Sigmoid colon (tissue), 7 donors: Measurements from ENCODE around the gene ZFAND3. TPM values are rescaled to one million over a fixed set of nuclear protein-coding genes. Genes with fewer than 3 reads are reported as not detected.

Experiments
- DNase-seq: peaks from one replicate; pipeline ENCODE4 v3.0.0-alpha.2; 2019
- H3K27ac ChIP-seq, 4 donors: fragments of 200-600 bp; sonication (generic); one replicate each; pipeline ENCODE4 v1.5.1; 2016 to 2019; ENCODE audit warnings: mild to moderate bottlenecking in 1 of 4
- H3K27me3 ChIP-seq, 3 donors: fragments of 200-600 bp; sonication (generic); one replicate each; pipeline ENCODE4 v1.5.1; 2019; ENCODE audit warnings: mild to moderate bottlenecking in 1 of 3
- H3K36me3 ChIP-seq, 4 donors: fragments of 200-600 bp; sonication (generic); one replicate each; pipeline ENCODE4 v1.5.1; 2016 to 2019
- H3K4me1 ChIP-seq, 4 donors: fragments of 200-600 bp; sonication (generic); one replicate each; pipeline ENCODE4 v1.5.1; 2017 to 2019
- H3K4me3 ChIP-seq, 4 donors: fragments of 200-600 bp; sonication (generic); one replicate each; pipeline ENCODE4 v1.5.1; 2017 to 2019; ENCODE audit warnings: mild to moderate bottlenecking in 2 of 4, moderate library complexity in 1 of 4
- H3K9me3 ChIP-seq, 4 donors: fragments of 200-600 bp in 3 of 4; sonication (generic) in 3 of 4; one replicate each; pipeline versions ENCODE4 v1.5.1 to v1.6.1; 2013 to 2019
- CTCF ChIP-seq, 4 experiments: fragments of 450-650 bp in 3 of 4; fragments of 200-600 bp in 1 of 4; IDR thresholded peaks; one replicate each; pipeline ENCODE4 v1.5.1; 2016 to 2019; ENCODE audit warnings: antibody characterized with exemption in 4 of 4, mild to moderate bottlenecking in 3 of 4, moderate library complexity in 2 of 4
- EP300 ChIP-seq, 4 donors: sonication (generic); formaldehyde crosslinking; IDR thresholded peaks; one replicate each; pipeline ENCODE4 v1.6.1; 2017; ENCODE audit warnings: antibody characterized with exemption in 4 of 4
- POLR2A ChIP-seq, 2 donors: fragments of 450-650 bp; IDR thresholded peaks; one replicate each; pipeline ENCODE4 v1.6.1; 2016; ENCODE audit warnings: antibody characterized with exemption in 2 of 2, mild to moderate bottlenecking in 2 of 2, moderate library complexity in 2 of 2
- POLR2AphosphoS5 ChIP-seq, 4 donors: sonication (generic); formaldehyde crosslinking; IDR thresholded peaks; one replicate each; pipeline ENCODE4 v1.6.1; 2017; ENCODE audit warnings: antibody characterized with exemption in 4 of 4
- WGBS, 2 donors: extraction: QIAGEN DNeasy Blood & Tissue Kit; methylation state at CpG; one replicate each; pipeline ENCODE4 v1.1.7; 2013; 5-methylcytosine and 5-hydroxymethylcytosine counted together
- intact Hi-C: fragments of 100-400 bp; cut with DNase I; formaldehyde crosslinking; loops from one replicate; pipeline ENCODE4 v1.15.1; 2023
- polyA plus RNA-seq, 3 donors: library from polyadenylated mRNA; stranded (reverse); fragments of 200-250 nt; gene quantifications; one replicate each; pipeline ENCODE4 v1.2.3, GENCODE V29; 2013
- total RNA-seq, 4 donors: library from RNA; depleted of rRNA; stranded (reverse); fragments of >200 nt; gene quantifications; one replicate each; pipeline ENCODE4 v1.1.0, GENCODE V29; 2016
- donor health status: healthy with polysubstance abuse.
- donor health status: Bipolar disorder and iron deficiency.
- donor health status: healthy.

ZFAND3 gene
- total and polyA plus RNA-seq, 7 donors: 32.4 to 54.8 (median 39.0) TPM

GRCh38 chr6:37779111-37779800 lies 40.3 kb upstream of the ZFAND3 start:
- 59 to 84% methylated on average over 4 of the region's 4 CpGs for WGBS, 2 donors
- no peaks in the 10 kb centered on the region for H3K27me3 ChIP-seq
- no peak overlapping the region for H3K27ac ChIP-seq
- H3K36me3 ChIP-seq: no peaks in the 10 kb centered on the region
- H3K4me3 ChIP-seq: no peak overlapping the region
- H3K4me1 ChIP-seq: peaks cover 0 to 12% (median 11%) of the 10 kb centered on the region in 4 donors
- H3K9me3 ChIP-seq: no peaks in the 10 kb centered on the region
- TF ChIP-seq EP300 (IDR thresholded peaks at IDR 0.05) (no peak), CTCF (IDR thresholded peaks at IDR 0.05) (no peak), POLR2A (IDR thresholded peaks at IDR 0.05) (no peak), POLR2AphosphoS5 (IDR thresholded peaks at IDR 0.05) (no peak)
- no peak for DNase-seq
- intact Hi-C loops: no loop called here

GRCh38 chr6:37779902-37780628 lies 39.5 kb upstream of the ZFAND3 start:
- H3K27me3 ChIP-seq: no peaks in the 10 kb centered on the region
- no peaks in the 10 kb centered on the region for H3K9me3 ChIP-seq
- intact Hi-C loops: loop anchor here (10.0 kb wide), 1 partner anchor 235 kb away; no protein-coding TSS in a partner anchor
- no peak for DNase-seq
- H3K4me1 ChIP-seq: peaks cover 0 to 18% (median 15%) of the 10 kb centered on the region in 4 donors
- TF ChIP-seq CTCF (IDR thresholded peaks at IDR 0.05): no peak
- no peak for TF ChIP-seq EP300 (IDR thresholded peaks at IDR 0.05)
- TF ChIP-seq POLR2A (IDR thresholded peaks at IDR 0.05): no peak
- TF ChIP-seq POLR2AphosphoS5 (IDR thresholded peaks at IDR 0.05): no peak
- no peak overlapping the region for H3K27ac ChIP-seq
- no peak overlapping the region for H3K4me3 ChIP-seq
- WGBS, 2 donors: 87 to 91% methylated on average over 7 of the region's 7 CpGs
- H3K36me3 ChIP-seq: no peaks in the 10 kb centered on the region

- no peak for TF ChIP-seq CTCF (IDR thresholded peaks at IDR 0.05)
- no peak for TF ChIP-seq POLR2A (IDR thresholded peaks at IDR 0.05)
- intact Hi-C loops: loop anchor here (2.0 to 10.0 kb wide), 2 partner anchors 73 to 233 kb away; no protein-coding TSS in a partner anchor
- Histone ChIP-seq H3K27me3 (no peaks in the 10 kb centered on the region), H3K4me3 (no peak overlapping the region), H3K4me1 (peaks cover 0 to 18% (median 15%) of the 10 kb centered on the region in 4 donors), H3K36me3 (no peaks in the 10 kb centered on the region), H3K9me3 (no peaks in the 10 kb centered on the region), H3K27ac (no peak overlapping the region)
- DNase-seq: no peak
- WGBS, 2 donors: 91 to 93% methylated on average over 2 of the region's 2 CpGs
Measured at GRCh38 chr6:37781788-37782187, 37.7 kb upstream of the ZFAND3 start.

- peak; percentile 68 for DNase-seq
- no peaks in the 10 kb centered on the region for H3K9me3 ChIP-seq
- H3K4me3 ChIP-seq: peak overlapping the region; percentile 24 to 53 (median 48)
- peak overlapping the region; percentile 9 to 60 (median 34) for H3K27ac ChIP-seq
- no peaks in the 10 kb centered on the region for H3K27me3 ChIP-seq
- WGBS, 2 donors: 16 to 30% methylated on average over 26 of the region's 26 CpGs
- intact Hi-C loops: loop anchor here (2.0 to 10.0 kb wide), 2 partner anchors 74 to 232 kb away; no protein-coding TSS in a partner anchor
- H3K4me1 ChIP-seq: peaks cover 0 to 18% (median 15%) of the 10 kb centered on the region in 4 donors
- H3K36me3 ChIP-seq: no peaks in the 10 kb centered on the region
- no peak for TF ChIP-seq EP300 (IDR thresholded peaks at IDR 0.05)
- no peak for TF ChIP-seq POLR2AphosphoS5 (IDR thresholded peaks at IDR 0.05)
- TF ChIP-seq CTCF (IDR thresholded peaks at IDR 0.05): no peak
- no peak for TF ChIP-seq POLR2A (IDR thresholded peaks at IDR 0.05)
Measured at GRCh38 chr6:37783025-37783855, 36.3 kb upstream of the ZFAND3 start.
